PFSK-1 (cell line): ENCODE results near the gene TMEM143.

Experiments used
- FOXP2 ChIP-seq: optimal IDR thresholded peaks from 2 replicates; pipeline ENCODE3; 2011; ENCODE audit warnings: borderline replicate concordance, control low read depth, inconsistent platforms; ENCODE audit not compliant: insufficient read depth; ENCODE audit errors: extremely low read length, extremely low read depth
- POLR2AphosphoS5 ChIP-seq: IDR thresholded peaks from 2 replicates; pipeline ENCODE4 v1.6.1; 2012; ENCODE audit warnings: low read depth, mild to moderate bottlenecking, control low read depth, low read length, moderate library complexity
- SIN3A ChIP-seq: IDR thresholded peaks from 2 replicates; pipeline ENCODE4 v1.6.1; 2012; ENCODE audit warnings: mild to moderate bottlenecking, low read length, moderate library complexity, borderline replicate concordance; ENCODE audit not compliant: insufficient read depth
- TAF1 ChIP-seq: IDR thresholded peaks from 2 replicates; pipeline ENCODE4 v1.6.1; 2012; ENCODE audit warnings: low read length, control low read depth, borderline replicate concordance; ENCODE audit not compliant: insufficient read depth
- TF ChIP-seq, protein P1 (sequence below), 2 experiments: IDR thresholded peaks; 2 replicates each; pipeline versions ENCODE4 v1.6.1 to v1.8.0; 2011 to 2012; ENCODE audit warnings: low read depth in 2 of 2, low read length in 2 of 2, control low read depth in 1 of 2, inconsistent platforms in 1 of 2, mild to moderate bottlenecking in 1 of 2, moderate library complexity in 1 of 2; ENCODE audit not compliant: insufficient read depth in 1 of 2

TMEM143 gene

DNA sequence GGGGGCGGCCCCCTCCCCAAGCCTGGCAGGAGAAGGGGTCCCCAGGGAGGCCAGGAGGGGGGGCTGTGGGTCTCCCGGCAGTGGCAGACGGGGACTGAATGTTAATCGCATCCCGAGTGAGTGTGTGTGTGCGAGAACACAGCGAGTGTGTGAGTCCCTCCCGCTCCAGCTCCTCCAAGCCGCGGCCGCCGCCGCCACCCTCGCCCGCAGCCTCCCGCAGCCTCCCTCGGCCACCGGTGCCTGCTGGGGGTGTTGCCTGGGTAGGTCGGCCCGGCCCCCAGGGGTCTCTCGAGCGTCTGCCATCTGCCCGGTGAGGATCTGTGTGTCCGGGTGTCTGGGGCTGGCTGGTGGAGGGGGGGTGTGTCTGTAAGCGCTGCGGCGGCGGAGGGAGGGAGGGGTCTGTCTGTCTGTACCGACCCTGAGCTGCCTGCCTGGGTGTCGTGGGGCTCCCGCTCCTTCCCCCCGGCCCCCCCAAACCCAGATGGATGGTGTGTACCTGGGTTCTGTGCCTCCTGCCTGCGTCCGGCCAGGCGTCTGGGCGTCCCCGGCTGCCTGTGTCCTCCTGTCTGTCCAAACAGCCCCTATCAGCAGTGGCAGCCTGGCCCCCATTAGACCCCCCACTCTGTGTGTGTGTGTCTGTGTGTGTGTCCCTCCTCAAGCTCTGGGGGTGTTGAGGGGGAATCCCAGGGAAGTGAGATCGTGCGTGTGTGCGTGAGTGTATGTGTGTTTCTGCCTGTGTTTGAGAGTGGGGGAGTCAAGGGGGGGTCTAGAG, 30.0 kb upstream of the TMEM143 start, which contains the start of gene GRIN2D:
Gene GRIN2D (plus strand): TSS at position 110 of the 772 bp plus-strand sequence. CDS start 4,725 bp downstream, outside the sequence.
- TF ChIP-seq TAF1 (no peak), POLR2AphosphoS5 (no peak), FOXP2 (no peak), SIN3A (no peak)
- TF ChIP-seq, protein P1, sequence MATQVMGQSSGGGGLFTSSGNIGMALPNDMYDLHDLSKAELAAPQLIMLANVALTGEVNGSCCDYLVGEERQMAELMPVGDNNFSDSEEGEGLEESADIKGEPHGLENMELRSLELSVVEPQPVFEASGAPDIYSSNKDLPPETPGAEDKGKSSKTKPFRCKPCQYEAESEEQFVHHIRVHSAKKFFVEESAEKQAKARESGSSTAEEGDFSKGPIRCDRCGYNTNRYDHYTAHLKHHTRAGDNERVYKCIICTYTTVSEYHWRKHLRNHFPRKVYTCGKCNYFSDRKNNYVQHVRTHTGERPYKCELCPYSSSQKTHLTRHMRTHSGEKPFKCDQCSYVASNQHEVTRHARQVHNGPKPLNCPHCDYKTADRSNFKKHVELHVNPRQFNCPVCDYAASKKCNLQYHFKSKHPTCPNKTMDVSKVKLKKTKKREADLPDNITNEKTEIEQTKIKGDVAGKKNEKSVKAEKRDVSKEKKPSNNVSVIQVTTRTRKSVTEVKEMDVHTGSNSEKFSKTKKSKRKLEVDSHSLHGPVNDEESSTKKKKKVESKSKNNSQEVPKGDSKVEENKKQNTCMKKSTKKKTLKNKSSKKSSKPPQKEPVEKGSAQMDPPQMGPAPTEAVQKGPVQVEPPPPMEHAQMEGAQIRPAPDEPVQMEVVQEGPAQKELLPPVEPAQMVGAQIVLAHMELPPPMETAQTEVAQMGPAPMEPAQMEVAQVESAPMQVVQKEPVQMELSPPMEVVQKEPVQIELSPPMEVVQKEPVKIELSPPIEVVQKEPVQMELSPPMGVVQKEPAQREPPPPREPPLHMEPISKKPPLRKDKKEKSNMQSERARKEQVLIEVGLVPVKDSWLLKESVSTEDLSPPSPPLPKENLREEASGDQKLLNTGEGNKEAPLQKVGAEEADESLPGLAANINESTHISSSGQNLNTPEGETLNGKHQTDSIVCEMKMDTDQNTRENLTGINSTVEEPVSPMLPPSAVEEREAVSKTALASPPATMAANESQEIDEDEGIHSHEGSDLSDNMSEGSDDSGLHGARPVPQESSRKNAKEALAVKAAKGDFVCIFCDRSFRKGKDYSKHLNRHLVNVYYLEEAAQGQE (IDR thresholded peaks at IDR 0.05; ENCODE audit: insufficient read depth in 1 of 2, low read depth in 2 of 2, low read length in 2 of 2): no peak

DNA sequence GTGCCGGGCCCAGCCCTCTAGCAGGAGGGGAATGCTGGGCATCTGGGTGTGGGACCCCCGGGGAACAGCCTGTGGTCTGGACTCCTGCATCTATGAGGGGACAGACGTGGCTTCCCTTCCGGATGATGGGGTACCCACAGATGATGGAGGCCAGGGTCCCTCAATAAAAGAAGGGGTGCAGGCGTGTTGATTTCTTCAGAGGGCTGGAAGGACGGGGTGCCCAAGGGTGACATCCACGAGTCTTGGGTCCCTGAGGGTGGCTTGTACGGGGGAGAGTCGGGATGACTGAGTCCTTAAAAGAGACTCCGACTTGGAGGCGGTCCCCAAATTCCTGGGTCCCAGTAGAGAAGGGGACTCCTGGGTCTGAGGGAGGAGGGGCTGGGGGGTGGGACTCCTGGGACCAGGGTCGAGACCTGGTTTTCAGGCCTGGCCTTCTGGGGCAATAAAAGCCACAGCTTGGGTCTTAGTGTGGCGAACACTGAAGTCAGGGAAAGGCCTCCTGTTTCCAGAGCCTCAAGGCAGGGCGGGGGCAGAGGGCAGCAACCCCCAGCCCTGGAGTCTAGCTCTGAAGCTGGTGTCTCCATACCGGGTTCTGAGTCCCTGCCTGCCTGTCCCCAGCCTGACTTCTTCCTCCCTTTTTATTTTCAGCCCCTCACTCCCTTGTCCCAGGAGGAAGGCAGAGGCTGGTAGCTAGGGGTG, 29.3 kb upstream of the TMEM143 start:
- TF ChIP-seq SIN3A (no peak), POLR2AphosphoS5 (no peak), FOXP2 (no peak), TAF1 (no peak)
- TF ChIP-seq, protein P1 (IDR thresholded peaks at IDR 0.05; ENCODE audit: insufficient read depth in 1 of 2, low read depth in 2 of 2, low read length in 2 of 2): no peak

DNA sequence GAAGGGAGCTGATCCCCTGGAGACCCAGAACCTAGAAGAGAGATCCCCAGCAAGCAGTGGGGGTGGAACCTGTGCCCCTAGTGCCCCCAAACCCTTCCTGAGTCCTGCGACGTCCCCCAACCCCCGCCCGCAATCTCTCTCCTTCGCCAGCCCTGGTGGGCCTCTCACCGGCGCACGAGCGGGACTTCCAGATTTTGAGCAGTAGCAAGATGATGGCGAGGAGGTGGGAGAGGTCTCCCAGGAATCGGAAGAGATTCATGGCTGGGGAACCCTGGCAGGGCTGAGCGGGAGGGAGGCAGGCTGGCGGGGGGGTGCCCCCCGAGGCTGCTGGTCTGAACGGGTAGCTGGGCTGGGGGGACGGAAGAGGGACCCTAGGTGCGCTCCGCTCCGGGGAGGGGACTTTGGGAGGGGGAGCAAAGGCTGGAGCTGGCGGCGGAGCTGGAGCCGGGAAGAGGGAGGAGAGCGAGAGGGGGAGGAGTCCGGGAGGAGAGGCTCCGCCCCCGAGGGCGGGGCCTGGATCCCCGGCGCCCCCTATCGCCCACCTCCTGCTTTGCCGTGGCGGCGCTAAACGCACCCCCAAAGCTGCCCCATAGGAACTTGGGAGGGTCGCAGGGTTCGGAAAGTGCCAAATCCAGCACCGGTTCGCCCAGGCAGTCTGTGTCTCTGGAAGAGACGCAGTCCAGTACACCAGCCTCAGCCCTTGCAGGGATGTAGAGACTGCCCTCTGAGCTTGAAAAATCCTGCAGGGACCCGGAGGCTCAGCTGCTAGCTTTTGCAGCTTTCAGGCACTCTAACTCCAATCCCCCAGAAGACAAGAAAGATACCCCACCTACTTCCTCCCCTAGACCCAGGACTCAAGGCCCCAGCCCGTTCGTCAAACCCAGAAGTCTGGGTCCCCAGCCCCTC, 27.6 kb upstream of the TMEM143 start, which contains the start of gene KDELR1:
Gene KDELR1 (minus strand): TSS at position 452 of the 906 bp plus-strand sequence. CDS start 193 bp downstream, at position 259.
- TF ChIP-seq POLR2AphosphoS5 (peak; percentile 74), TAF1 (peak; percentile 77; the same call in 1 of the 2 replicates)
- TF ChIP-seq, protein P1 (IDR thresholded peaks at IDR 0.05; ENCODE audit: insufficient read depth in 1 of 2, low read depth in 2 of 2, low read length in 2 of 2): no peak

DNA sequence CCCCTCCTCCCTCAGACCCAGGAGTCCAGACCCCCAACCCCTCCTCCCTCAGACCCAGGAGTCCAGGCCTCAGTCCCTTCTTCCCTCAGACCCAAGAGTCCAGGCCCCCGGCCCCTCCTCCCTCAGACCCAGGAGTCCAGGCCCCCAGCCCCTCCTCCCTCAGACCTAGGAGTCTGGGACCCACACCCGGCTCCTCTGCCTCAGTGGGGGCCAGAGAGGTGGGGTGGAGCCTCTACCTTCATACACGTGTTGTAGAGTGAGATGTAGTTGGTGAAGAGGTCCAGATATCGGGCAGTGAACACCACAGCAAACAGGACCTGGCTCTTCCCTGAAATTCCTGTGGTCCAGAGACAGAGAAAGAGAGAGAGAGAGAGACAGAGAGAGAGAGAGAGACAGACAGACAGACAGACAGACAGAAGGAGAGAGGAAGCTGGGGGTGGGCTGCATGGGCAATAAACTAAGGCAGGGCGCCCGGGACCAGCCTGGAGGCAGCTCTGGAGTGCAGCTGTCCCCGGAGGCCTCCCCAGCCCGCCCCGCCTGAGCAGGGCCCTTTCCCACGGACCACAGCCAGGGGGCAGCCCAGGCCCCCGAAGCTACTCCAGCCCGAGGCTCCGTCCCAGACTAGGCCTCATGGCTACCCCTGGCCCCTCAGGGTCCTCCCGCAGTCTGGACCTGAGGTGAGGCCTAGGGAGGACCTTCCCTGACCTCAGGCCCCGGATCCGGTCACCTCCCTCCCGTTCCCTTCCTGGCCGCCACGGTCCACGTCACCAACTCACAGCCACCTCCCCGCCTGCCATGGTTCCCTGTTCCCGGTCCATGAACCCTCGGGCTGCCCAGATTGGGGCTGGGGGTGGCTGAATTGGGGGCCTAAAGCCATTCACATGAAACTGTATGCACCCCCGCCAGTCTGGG, 26.7 kb upstream of the TMEM143 start:
- TF ChIP-seq POLR2AphosphoS5 (no peak), TAF1 (peak; percentile 45; the same call in 1 of the 2 replicates), SIN3A (no peak), FOXP2 (peak; percentile 1)
- TF ChIP-seq, protein P1 (IDR thresholded peaks at IDR 0.05; ENCODE audit: insufficient read depth in 1 of 2, low read depth in 2 of 2, low read length in 2 of 2): 0 out of 4 replicates have a peak, but pooled peaks of 1 of the 2 experiments have one; percentile 8
